Fibroblast of lung (primary cell): ENCODE measurements around the gene NLRC5. TPM values are rescaled to one million over a fixed set of nuclear protein-coding genes. Genes with fewer than 3 reads are reported as not detected.
A peak's percentile ranks its signal among the peaks of the same experiment; 100 is the strongest.

Experiments used
- DNase-seq, 2 donors: peaks; one replicate each; pipeline versions ENCODE4 v3.0.0 to v3.0.0-alpha.2; 2010; ENCODE audit warnings: low read depth in 2 of 2
- H2AFZ ChIP-seq: 2 replicates; pipeline ENCODE4 v1.5.1; 2012; ENCODE audit warnings: low read length, control low read depth, inconsistent platforms
- H3K27ac ChIP-seq: 2 replicates; pipeline ENCODE4 v1.5.1; 2011; ENCODE audit warnings: low read length, control low read depth; ENCODE audit not compliant: insufficient read depth
- H3K27me3 ChIP-seq: 2 replicates; pipeline ENCODE4 v1.5.1; 2011; ENCODE audit warnings: mild to moderate bottlenecking, low read length; ENCODE audit not compliant: control insufficient read depth, insufficient read depth
- H3K36me3 ChIP-seq: 2 replicates; pipeline ENCODE4 v1.5.1; 2011; ENCODE audit warnings: low read length; ENCODE audit not compliant: control insufficient read depth, insufficient read depth
- H3K4me1 ChIP-seq: 2 replicates; pipeline ENCODE4 v1.5.1; 2011; ENCODE audit warnings: low read length; ENCODE audit not compliant: control insufficient read depth, insufficient read depth; ENCODE audit errors: extremely low read depth
- H3K4me2 ChIP-seq: 2 replicates; pipeline ENCODE4 v1.5.1; 2011; ENCODE audit warnings: low read length, control low read depth; ENCODE audit not compliant: insufficient read depth; ENCODE audit errors: extremely low read depth
- H3K4me3 ChIP-seq, 4 experiments: fragments of 200-600 bp in 1 of 4; sonication (generic) in 1 of 4; replicated peaks in 1 of 4; 2 replicates each; pipeline ENCODE4 v1.5.1; 2011 to 2016; ENCODE audit warnings: low read length in 4 of 4, low read depth in 3 of 4, mild to moderate bottlenecking in 3 of 4, control low read depth in 2 of 4, inconsistent platforms in 1 of 4, mixed read lengths in 1 of 4; ENCODE audit not compliant: insufficient read depth in 1 of 4; ENCODE audit errors: control extremely low read depth in 1 of 4
- H3K79me2 ChIP-seq: 2 replicates; pipeline ENCODE4 v1.5.1; 2012; ENCODE audit warnings: mild to moderate bottlenecking, low read length, inconsistent platforms; ENCODE audit not compliant: control insufficient read depth, insufficient read depth
- H3K9ac ChIP-seq: 2 replicates; pipeline ENCODE4 v1.5.1; 2011; ENCODE audit warnings: mild to moderate bottlenecking, low read length, control low read depth; ENCODE audit not compliant: insufficient read depth
- H3K9me3 ChIP-seq: 2 replicates; pipeline ENCODE4 v1.5.1; 2012; ENCODE audit warnings: low read depth, low read length; ENCODE audit not compliant: control insufficient read depth, insufficient read depth
- H4K20me1 ChIP-seq: 2 replicates; pipeline ENCODE4 v1.5.1; 2011; ENCODE audit warnings: low read length; ENCODE audit not compliant: control insufficient read depth, insufficient read depth; ENCODE audit errors: extremely low read depth
- CTCF ChIP-seq, 2 donors: IDR thresholded peaks in 1 of 2; conservative IDR thresholded peaks in 1 of 2; 1 replicate in 1 of 2; 2 replicates in 1 of 2; pipeline ENCODE4 v1.5.1; 2011 to 2012; ENCODE audit warnings: low read length in 2 of 2, control low read depth in 1 of 2, inconsistent platforms in 1 of 2, low read depth in 1 of 2, mild to moderate bottlenecking in 1 of 2
- EZH2 ChIP-seq: IDR thresholded peaks from 2 replicates; pipeline ENCODE4 v1.5.1; 2012; ENCODE audit warnings: low read length, control low read depth, mild to moderate bottlenecking; ENCODE audit errors: missing control alignments
- polyA plus RNA-seq, 2 donors: library from polyadenylated mRNA; depleted of rRNA in 1 of 2; stranded (reverse) in 1 of 2; unstranded in 1 of 2; fragments of >200 nt; gene quantifications; 2 replicates each; pipeline ENCODE4 v1.2.1, GENCODE V29; 2011 to 2012; ENCODE audit warnings: missing spikeins in 1 of 2
- total RNA-seq: library from RNA; depleted of rRNA; stranded (reverse); fragments of >200 nt; gene quantifications from 2 replicates; pipeline ENCODE4 v1.2.1, GENCODE V29; 2014

NLRC5 gene
- total and polyA plus RNA-seq, 2 donors (not counting 1 experiment from before 2014, with no cell fraction given), result 22.2 to 43.6 TPM

GRCh38 chr16:56944954-56945839, 44.2 kb upstream of the NLRC5 start:
- Histone ChIP-seq H3K79me2 (no peaks in the 10 kb centered on the region), H3K4me3 (no peak overlapping the region), H3K36me3 (peaks cover 31% of the 10 kb centered on the region), H3K9ac (no peak overlapping the region), H2AFZ (no peak overlapping the region), H4K20me1 (no peaks in the 10 kb centered on the region), H3K9me3 (no peaks in the 10 kb centered on the region), H3K4me1 (peaks cover 9% of the 10 kb centered on the region), H3K27me3 (no peaks in the 10 kb centered on the region), H3K27ac (no peak overlapping the region), H3K4me2 (no peak overlapping the region)
- peak in 1 of 2 donors; percentile 36 for DNase-seq
- TF ChIP-seq CTCF (conservative IDR thresholded peaks at IDR 0.05 in 1 of 2, IDR thresholded peaks at IDR 0.05 in 1 of 2; ENCODE audit: low read depth in 1 of 2, low read length in 2 of 2) (no peak), EZH2 (no peak)

- DNase-seq, result no peak
- no peak overlapping the region for H3K27ac ChIP-seq
Observed at GRCh38 chr16:56945847-56946527, 43.4 kb upstream of the NLRC5 start.

More at GRCh38 chr16:56945847-56946527, 43.4 kb upstream of the NLRC5 start:
- no peaks in the 10 kb centered on the region for H3K9me3 ChIP-seq
- no peak overlapping the region for H3K4me2 ChIP-seq
- peaks cover 25% of the 10 kb centered on the region for H3K36me3 ChIP-seq
- H2AFZ ChIP-seq, result no peak overlapping the region
- TF ChIP-seq CTCF (conservative IDR thresholded peaks at IDR 0.05 in 1 of 2, IDR thresholded peaks at IDR 0.05 in 1 of 2; ENCODE audit: low read depth in 1 of 2, low read length in 2 of 2), result no peak
- TF ChIP-seq EZH2, result no peak
- no peak overlapping the region for H3K9ac ChIP-seq
- H4K20me1 ChIP-seq, result no peaks in the 10 kb centered on the region
- H3K27me3 ChIP-seq, result no peaks in the 10 kb centered on the region
- no peak overlapping the region for H3K4me3 ChIP-seq
- no peaks in the 10 kb centered on the region for H3K79me2 ChIP-seq
- peaks cover 9% of the 10 kb centered on the region for H3K4me1 ChIP-seq
